Activated T-helper 9 cell treated with anti-CD3 and anti-CD28 coated beads, Interleukin-2, amount 50 U/mL, for 16 hours (primary cell): ENCODE data around the gene KBTBD4.

ENCODE experiments used
- DNase-seq: peaks from one replicate; pipeline ENCODE4 v3.0.0-alpha.2; 2020; ENCODE audit warnings: low read depth

The KBTBD4 gene

GRCh38 chr11:47524291-47524874 lies 54.4 kb downstream of the KBTBD4 start:
- DNase-seq: no peak

GRCh38 chr11:47523490-47524225 lies 55.1 kb downstream of the KBTBD4 start:
- no peak for DNase-seq
